Measurements from ENCODE around the gene HAO2. TPM values are rescaled to one million over a fixed set of nuclear protein-coding genes. Genes with fewer than 3 reads are reported as not detected.

HAO2 gene
- total RNA-seq, 3 donors from 2014 or later (not counting 1 experiment from before 2014, with no cell fraction given) = not detected

DNA sequence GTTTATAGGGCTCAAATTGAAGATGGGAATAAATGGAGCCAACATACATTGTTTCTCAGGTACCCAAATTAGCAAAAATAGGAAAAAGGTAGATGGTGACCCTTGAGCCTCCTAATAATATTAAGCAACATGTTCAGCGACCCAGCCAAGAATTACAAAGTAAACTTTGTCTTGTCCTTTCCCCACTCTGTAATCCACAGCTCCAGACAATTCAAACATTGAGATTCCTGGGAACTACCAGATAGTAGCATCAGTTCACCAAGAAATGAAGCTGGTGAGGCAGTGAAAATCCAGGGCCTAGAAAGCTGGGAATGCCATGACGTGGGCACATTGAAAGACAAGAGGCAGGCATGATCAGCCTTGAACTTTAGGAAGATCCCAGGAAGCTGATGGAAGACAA is 11.7 kb downstream of the HAO2 start:
- Mint-ChIP-seq H3K36me3 (no peaks in the 10 kb centered on the region), H3K4me3 (no peak overlapping the region), H3K27ac (no peak overlapping the region), H3K9me3 (peaks cover 0 to 6% of the 10 kb centered on the region in 2 donors), H3K27me3 (ENCODE audit: low read depth in 2 of 2) (peaks cover 3 to 9% of the 10 kb centered on the region in 2 donors), H3K4me1 (no peaks in the 10 kb centered on the region)
- intact Hi-C loops (cut with micrococcal nuclease) = no loop called here
- Histone ChIP-seq H3K4me3 (ENCODE audit: low read length) (no peak overlapping the region), H3K9me3 (ENCODE audit: control insufficient read depth, insufficient read depth, low read length) (no peaks in the 10 kb centered on the region), H3K27ac (ENCODE audit: low read length) (no peak overlapping the region), H3K36me3 (ENCODE audit: control insufficient read depth, insufficient read depth, low read length) (no peaks in the 10 kb centered on the region), H3K27me3 (ENCODE audit: control insufficient read depth, insufficient read depth, low read length) (no peaks in the 10 kb centered on the region), H3K4me1 (ENCODE audit: control insufficient read depth, insufficient read depth, low read length) (no peaks in the 10 kb centered on the region)
- DNase-seq (no peak), ATAC-seq (no peak)
- TF ChIP-seq CTCF (IDR thresholded peaks at IDR 0.05) = no peak
- 54% methylated on average over 2 of the region's 2 CpGs for WGBS (ENCODE audit: insufficient coverage)

DNA sequence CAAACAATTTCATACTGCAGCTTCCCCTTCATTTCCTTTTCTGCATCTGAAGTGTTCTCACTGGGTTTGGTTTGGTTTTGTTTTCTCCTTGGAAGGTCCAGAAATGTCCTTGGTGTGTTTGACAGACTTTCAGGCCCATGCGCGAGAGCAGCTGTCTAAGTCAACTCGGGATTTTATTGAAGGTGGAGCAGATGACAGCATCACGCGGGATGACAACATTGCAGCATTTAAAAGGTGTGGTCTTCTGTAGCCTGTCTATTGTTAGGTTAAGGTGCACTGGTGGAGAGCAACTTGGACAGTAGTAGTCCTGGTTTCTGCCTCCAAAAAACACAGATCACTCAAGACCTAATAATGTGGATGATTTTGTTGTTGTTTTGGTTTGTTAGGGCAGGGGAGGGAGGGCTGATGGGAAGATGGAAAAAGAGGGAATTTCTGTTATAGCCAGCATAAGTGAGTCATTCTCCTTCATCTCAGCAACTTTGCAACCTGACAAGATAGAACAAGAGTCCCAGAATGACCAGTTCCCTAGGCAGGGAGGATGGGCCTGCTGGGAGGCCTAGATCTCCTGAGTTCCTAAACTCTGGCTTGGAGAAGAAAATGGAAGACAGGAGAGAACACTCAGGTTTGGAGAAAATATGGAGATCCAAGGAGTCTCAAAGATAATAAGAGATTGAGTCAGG is 12.5 kb downstream of the HAO2 start:
- 96% methylated on average over 5 of the region's 5 CpGs for WGBS (ENCODE audit: insufficient coverage)

DNA sequence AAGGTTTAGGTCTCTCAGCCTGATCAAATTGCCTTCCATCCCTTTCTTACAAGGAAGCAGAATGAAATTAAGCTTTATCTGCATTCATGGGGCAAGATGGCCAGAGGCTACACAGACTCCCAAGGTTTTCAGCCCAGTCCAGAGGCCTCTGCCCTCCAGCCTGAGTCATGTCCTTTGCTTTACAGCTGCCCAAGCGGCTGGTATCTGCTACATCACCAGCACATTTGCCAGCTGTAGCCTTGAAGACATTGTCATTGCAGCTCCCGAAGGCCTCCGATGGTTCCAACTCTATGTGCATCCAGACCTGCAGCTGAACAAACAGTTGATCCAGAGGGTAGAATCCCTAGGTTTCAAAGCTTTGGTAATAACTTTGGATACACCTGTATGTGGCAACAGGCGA is 16.0 kb downstream of the HAO2 start:
- H3K36me3 Mint-ChIP-seq = no peaks in the 10 kb centered on the region
- Histone ChIP-seq H3K9me3 (ENCODE audit: control insufficient read depth, insufficient read depth, low read length) (no peaks in the 10 kb centered on the region), H3K27me3 (ENCODE audit: control insufficient read depth, insufficient read depth, low read length) (no peaks in the 10 kb centered on the region), H3K4me1 (ENCODE audit: control insufficient read depth, insufficient read depth, low read length) (no peaks in the 10 kb centered on the region), H3K4me3 (ENCODE audit: low read length) (no peak overlapping the region), H3K36me3 (ENCODE audit: control insufficient read depth, insufficient read depth, low read length) (no peaks in the 10 kb centered on the region), H3K27ac (ENCODE audit: low read length) (no peak overlapping the region)
- WGBS (ENCODE audit: insufficient coverage) = 94% methylated on average over 4 of the region's 4 CpGs
- peaks cover 0 to 6% of the 10 kb centered on the region in 2 donors for H3K9me3 Mint-ChIP-seq
- H3K27me3 Mint-ChIP-seq (ENCODE audit: low read depth in 2 of 2) = peaks cover 3 to 19% of the 10 kb centered on the region in 2 donors
- no peak for TF ChIP-seq CTCF (IDR thresholded peaks at IDR 0.05)
- intact Hi-C loops (cut with micrococcal nuclease) = no loop called here
- H3K27ac Mint-ChIP-seq = no peak overlapping the region
- DNase-seq (no peak), ATAC-seq (no peak)
- H3K4me1 Mint-ChIP-seq = no peaks in the 10 kb centered on the region
- no peak overlapping the region for H3K4me3 Mint-ChIP-seq

More for the DNA sequence above, 12.5 kb downstream of the HAO2 start:
- H3K4me3 Mint-ChIP-seq = no peak overlapping the region
- H3K9me3 Mint-ChIP-seq = peaks cover 0 to 6% of the 10 kb centered on the region in 2 donors
- no peaks in the 10 kb centered on the region for H3K36me3 Mint-ChIP-seq
- H3K36me3 ChIP-seq (ENCODE audit: control insufficient read depth, insufficient read depth, low read length) = no peaks in the 10 kb centered on the region
- H3K4me1 ChIP-seq (ENCODE audit: control insufficient read depth, insufficient read depth, low read length) = no peaks in the 10 kb centered on the region
- H3K27ac Mint-ChIP-seq = no peak overlapping the region
- H3K27me3 ChIP-seq (ENCODE audit: control insufficient read depth, insufficient read depth, low read length) = no peaks in the 10 kb centered on the region
- peaks cover 3 to 9% of the 10 kb centered on the region in 2 donors for H3K27me3 Mint-ChIP-seq (ENCODE audit: low read depth in 2 of 2)
- ATAC-seq (no peak), DNase-seq (no peak)
- H3K9me3 ChIP-seq (ENCODE audit: control insufficient read depth, insufficient read depth, low read length) = no peaks in the 10 kb centered on the region
- H3K27ac ChIP-seq (ENCODE audit: low read length) = no peak overlapping the region
- no peak for TF ChIP-seq CTCF (IDR thresholded peaks at IDR 0.05)
- intact Hi-C loops (cut with micrococcal nuclease) = no loop called here
- no peak overlapping the region for H3K4me3 ChIP-seq (ENCODE audit: low read length)
- H3K4me1 Mint-ChIP-seq = no peaks in the 10 kb centered on the region

DNA sequence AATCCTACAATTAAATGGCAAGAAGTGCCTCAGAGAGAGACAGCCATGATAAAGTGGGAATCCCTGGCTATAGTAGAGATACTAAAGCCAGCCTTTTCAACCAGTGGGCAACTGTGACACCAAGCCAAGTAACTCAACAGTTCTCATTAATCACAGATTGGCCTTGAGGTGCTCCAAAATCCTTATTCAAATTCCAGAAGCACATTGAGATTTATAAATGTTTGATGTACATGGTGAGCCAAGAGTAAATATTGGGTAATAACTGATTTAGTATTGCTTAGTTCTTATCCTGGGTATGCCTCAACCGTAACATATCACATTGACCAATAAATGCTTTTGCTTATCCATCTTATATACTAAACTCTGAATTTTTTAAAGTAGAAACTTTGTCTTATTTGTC is 17.1 kb downstream of the HAO2 start:
- H3K36me3 ChIP-seq (ENCODE audit: control insufficient read depth, insufficient read depth, low read length) = no peaks in the 10 kb centered on the region
- H3K4me1 ChIP-seq (ENCODE audit: control insufficient read depth, insufficient read depth, low read length) = no peaks in the 10 kb centered on the region
- DNase-seq (no peak), ATAC-seq (no peak)
- Mint-ChIP-seq H3K36me3 (no peaks in the 10 kb centered on the region), H3K4me1 (no peaks in the 10 kb centered on the region), H3K9me3 (peaks cover 0 to 4% of the 10 kb centered on the region in 2 donors), H3K4me3 (no peak overlapping the region), H3K27me3 (ENCODE audit: low read depth in 2 of 2) (peaks cover 3 to 19% of the 10 kb centered on the region in 2 donors), H3K27ac (no peak overlapping the region)
- WGBS (ENCODE audit: insufficient coverage) = no CpG with 5 or more reads among the region's 1 CpG
- no peak overlapping the region for H3K27ac ChIP-seq (ENCODE audit: low read length)
- H3K4me3 ChIP-seq (ENCODE audit: low read length) = no peak overlapping the region
- no peaks in the 10 kb centered on the region for H3K9me3 ChIP-seq (ENCODE audit: control insufficient read depth, insufficient read depth, low read length)
- no peaks in the 10 kb centered on the region for H3K27me3 ChIP-seq (ENCODE audit: control insufficient read depth, insufficient read depth, low read length)
- no peak for TF ChIP-seq CTCF (IDR thresholded peaks at IDR 0.05)
- intact Hi-C loops (cut with micrococcal nuclease) = no loop called here

Measured in natural killer cell (primary cell).